Activated naive CD4-positive, alpha-beta T cell treated with anti-CD3 and anti-CD28 coated beads, Interleukin-2, amount 50 U/mL, for 24 hours (primary cell): ENCODE results near the gene C1orf105.
A peak's percentile ranks its signal among the peaks of the same experiment; 100 is the strongest.
"Not testable (repeated sequence)": the region's sequence is repeated elsewhere in the genome, so short reads cannot be mapped to it uniquely, and the experiment has no call there.

Experiments used
- H3K27ac Mint-ChIP-seq: one replicate; pipeline ENCODE4 v1.8.0; 2021; ENCODE audit warnings: mild to moderate bottlenecking, mixed read lengths
- H3K27me3 Mint-ChIP-seq: one replicate; pipeline ENCODE4 v1.8.0; 2021; ENCODE audit warnings: mixed read lengths
- H3K36me3 Mint-ChIP-seq: one replicate; pipeline ENCODE4 v1.8.0; 2021; ENCODE audit warnings: mixed read lengths
- H3K4me1 Mint-ChIP-seq: one replicate; pipeline ENCODE4 v1.8.0; 2021; ENCODE audit warnings: mixed read lengths
- H3K4me3 Mint-ChIP-seq: one replicate; pipeline ENCODE4 v1.8.0; 2021; ENCODE audit warnings: mild to moderate bottlenecking, mixed read lengths
- H3K9me3 Mint-ChIP-seq: one replicate; pipeline ENCODE4 v1.8.0; 2021; ENCODE audit warnings: mixed read lengths

C1orf105 gene, protein sequence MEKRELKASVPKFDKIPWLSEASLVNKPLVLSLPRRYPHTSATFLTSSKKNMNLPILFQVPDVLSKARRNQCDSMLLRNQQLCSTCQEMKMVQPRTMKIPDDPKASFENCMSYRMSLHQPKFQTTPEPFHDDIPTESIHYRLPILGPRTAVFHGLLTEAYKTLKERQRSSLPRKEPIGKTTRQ

DNA sequence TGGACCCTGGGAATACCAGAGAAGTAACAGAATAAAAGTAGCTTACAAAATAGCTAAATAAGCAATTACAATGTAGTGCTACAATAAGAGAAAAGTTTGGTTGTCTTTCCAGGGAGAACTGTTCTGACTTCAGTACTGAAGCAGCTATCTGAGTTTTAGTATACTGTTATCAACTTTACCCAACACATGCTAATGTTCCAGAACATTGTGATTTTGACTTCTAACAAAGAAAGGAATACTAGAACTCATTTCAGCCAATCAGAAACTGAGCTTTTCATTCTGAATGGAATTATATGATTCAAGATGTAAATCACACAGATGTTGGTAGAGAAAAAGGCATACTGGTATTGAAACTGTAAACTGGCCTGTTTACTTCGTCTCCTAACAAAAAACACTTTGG lies at the start of gene C1orf105:
Gene C1orf105, plus strand, starts transcription at position 301 of the 400 bp plus-strand sequence. CDS start 201 bp downstream, outside the sequence.
- Mint-ChIP-seq H3K27me3 (no peaks in the 10 kb centered on the region), H3K4me3 (no peak within 1 kb of the TSS), H3K9me3 (no peaks in the 10 kb centered on the region), H3K36me3 (peaks cover 5% of the 10 kb centered on the region), H3K4me1 (peaks cover 34% of the 10 kb centered on the region), H3K27ac (no peak within 1 kb of the TSS)

DNA sequence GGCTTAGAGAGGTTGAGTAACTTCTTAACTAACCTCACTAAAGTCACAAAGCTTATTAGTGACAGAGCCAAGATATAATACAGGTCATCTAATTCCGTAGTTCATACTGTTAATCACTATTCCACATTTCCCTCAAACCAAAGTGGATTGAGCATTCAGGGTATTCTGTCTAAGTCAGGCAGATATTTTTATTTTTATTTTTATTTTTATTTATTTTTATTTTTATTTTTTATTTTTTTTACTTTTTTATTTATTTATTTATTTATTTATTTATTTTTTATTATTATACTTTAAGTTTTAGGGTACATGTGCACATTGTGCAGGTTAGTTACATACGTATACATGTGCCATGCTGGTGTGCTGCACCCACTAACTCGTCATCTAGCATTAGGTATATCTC lies 48.8 kb upstream of the C1orf105 start:
- not testable (repeated sequence) for H3K36me3 Mint-ChIP-seq, H3K27me3 Mint-ChIP-seq, H3K9me3 Mint-ChIP-seq, H3K4me1 Mint-ChIP-seq, H3K4me3 Mint-ChIP-seq, H3K27ac Mint-ChIP-seq

DNA sequence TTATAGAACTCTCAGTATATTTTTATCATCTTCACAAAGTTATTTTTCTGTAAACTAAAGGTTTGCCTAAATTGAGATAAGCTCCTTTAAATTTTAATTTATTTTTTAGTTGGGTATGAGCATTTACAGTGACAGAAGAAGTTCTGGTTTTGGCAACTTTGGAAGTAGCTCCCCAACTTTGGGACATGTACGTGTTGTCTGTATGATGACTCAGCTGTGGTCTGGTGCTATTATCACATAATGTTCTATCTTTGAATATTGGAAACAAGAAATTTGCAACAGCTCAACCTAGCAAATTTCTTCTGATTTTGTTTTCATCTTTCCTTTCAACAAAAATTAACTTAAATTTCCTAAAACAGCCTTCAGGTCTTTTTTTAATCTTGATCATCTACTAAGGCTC lies 46.6 kb upstream of the C1orf105 start:
- Mint-ChIP-seq H3K27ac (no peak overlapping the region), H3K4me1 (peaks cover 15% of the 10 kb centered on the region), H3K36me3 (peaks cover 1% of the 10 kb centered on the region), H3K4me3 (no peak overlapping the region), H3K9me3 (no peaks in the 10 kb centered on the region), H3K27me3 (no peaks in the 10 kb centered on the region)

DNA sequence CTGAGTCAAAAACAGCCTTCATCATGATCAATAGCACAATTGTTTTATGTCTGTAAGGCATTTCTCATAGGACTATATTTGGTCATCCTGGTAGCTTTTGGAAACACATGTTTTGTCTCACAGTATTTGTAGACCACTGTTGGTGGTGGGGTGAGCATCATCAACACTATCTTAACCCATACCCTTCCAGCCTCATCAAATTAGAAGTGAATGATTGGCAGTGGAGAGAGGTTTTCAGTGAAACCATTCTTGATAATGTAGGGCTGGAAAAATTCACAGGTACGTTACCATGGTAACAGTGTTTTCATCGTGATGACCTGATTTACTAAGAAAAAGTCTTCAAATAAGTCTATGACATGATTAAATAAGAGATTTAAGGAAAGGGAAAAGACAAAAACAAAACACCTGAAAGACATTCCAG lies 45.3 kb upstream of the C1orf105 start:
- H3K36me3 Mint-ChIP-seq, result peaks cover 4% of the 10 kb centered on the region
- no peaks in the 10 kb centered on the region for H3K9me3 Mint-ChIP-seq
- H3K4me3 Mint-ChIP-seq, result peak overlapping the region; percentile 13
- H3K4me1 Mint-ChIP-seq, result peaks cover 26% of the 10 kb centered on the region
- no peaks in the 10 kb centered on the region for H3K27me3 Mint-ChIP-seq
- H3K27ac Mint-ChIP-seq, result no peak overlapping the region

DNA sequence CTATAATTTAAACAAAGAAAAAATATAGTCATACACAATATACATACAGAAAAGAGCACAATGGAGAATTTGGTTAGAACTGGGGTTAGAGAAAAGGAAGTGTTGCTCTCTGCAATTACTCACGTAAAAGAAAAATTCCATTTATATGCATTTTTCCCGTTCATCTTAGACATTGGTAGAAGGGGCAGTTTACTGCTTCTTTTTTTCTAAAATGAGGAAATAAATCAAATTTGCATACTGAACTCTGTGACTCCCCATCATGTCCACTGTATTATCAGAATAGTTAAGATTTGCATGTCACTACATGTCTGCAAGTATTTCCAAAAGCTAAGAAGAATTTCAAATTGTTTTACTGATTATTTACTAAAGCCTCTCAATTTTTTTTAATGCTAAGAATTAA lies 44.1 kb upstream of the C1orf105 start:
- no peak overlapping the region for H3K4me3 Mint-ChIP-seq
- no peaks in the 10 kb centered on the region for H3K27me3 Mint-ChIP-seq
- no peak overlapping the region for H3K27ac Mint-ChIP-seq
- H3K4me1 Mint-ChIP-seq, result peaks cover 38% of the 10 kb centered on the region
- H3K9me3 Mint-ChIP-seq, result no peaks in the 10 kb centered on the region
- H3K36me3 Mint-ChIP-seq, result peaks cover 4% of the 10 kb centered on the region

DNA sequence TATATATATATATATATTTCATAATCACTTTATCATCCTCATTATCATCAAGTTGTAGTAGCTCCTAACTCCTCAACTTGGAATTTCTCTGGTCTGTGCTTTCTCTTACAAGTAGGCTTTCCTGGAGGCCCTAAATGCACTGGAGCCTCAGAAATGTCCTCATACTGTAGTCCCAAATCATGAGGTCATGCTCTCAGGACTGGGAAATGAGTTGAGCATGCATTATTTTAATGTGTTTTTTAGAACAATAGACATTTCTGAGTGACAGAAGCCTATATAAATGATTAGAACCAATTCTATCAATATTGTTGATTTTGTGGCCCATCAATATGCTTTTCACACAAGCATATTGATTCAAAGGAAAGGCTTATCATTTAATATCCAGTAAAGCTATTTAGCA lies 42.9 kb upstream of the C1orf105 start:
- Mint-ChIP-seq H3K27me3 (no peaks in the 10 kb centered on the region), H3K4me1 (peaks cover 49% of the 10 kb centered on the region), H3K27ac (no peak overlapping the region), H3K4me3 (no peak overlapping the region), H3K9me3 (no peaks in the 10 kb centered on the region), H3K36me3 (peaks cover 4% of the 10 kb centered on the region)

DNA sequence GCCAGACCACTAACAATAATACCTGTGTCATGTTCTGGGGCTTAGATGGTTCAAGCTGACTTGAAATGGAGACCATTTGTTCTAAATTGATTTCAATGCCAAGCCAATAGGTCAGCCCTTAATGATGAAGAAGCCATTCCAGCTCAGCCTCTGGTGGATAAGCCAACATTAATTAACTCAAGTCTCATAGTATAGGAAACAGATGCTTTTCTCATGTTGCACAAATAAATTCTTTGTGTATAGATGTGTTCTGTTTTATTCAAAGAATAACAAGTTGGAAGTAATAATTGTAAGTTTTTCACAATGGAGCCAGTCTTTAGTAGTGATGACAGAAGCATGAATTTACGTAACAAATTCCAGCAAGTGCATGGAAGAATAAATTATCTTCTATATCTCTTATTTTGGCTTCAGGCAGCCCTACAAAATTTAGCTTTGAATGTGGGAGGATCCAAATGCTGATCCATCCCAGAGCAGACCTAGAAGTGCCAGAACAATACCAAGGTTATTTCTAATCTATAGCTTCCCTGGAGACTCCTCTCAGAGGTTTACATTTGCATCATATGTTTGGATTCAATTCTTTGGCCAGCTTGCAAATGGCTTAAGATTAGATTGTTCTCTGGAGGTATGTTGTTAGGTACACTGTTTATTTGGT lies 42.2 kb upstream of the C1orf105 start:
- H3K27ac Mint-ChIP-seq, result no peak overlapping the region

DNA sequence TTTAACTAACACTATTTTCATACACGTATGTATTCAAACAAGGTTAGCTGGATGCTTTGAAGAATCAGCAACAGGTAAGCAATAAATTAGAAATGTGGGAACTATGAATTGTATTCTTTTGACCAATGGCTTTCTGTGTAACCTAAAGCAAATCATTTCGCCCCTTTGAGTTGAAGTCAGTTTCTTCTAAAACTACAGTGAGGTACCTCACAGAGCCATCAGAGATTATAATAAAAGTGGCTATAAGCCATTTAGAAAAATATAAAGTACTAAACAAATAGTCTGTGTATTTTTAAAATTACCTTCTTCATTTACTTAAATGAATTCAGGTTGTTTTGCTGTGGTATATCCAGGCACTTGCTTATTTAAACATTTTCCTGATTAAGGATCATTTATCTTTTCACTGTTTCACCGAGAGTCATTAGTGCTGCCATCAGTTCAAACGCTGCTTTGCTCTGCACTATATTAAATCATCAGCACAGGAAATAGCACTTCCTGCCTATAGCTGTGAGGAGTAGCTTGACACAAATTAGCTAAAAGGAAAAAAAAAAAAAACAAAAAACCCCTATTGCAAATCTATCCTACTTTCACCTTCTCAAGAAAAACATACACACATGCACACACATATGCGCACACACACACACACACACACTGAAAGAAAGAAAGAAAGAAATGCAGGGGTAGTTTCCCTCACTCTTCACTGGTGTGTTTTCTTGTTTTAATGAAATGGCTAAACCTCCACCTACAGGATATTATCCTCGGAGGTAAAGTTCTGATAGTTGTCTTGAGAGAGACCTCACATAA lies 39.8 kb upstream of the C1orf105 start:
- H3K4me3 Mint-ChIP-seq, result peak overlapping the region; percentile 69

More for the DNA sequence above, 42.2 kb upstream of the C1orf105 start:
- H3K9me3 Mint-ChIP-seq, result no peaks in the 10 kb centered on the region
- H3K4me1 Mint-ChIP-seq, result peaks cover 52% of the 10 kb centered on the region
- no peak overlapping the region for H3K4me3 Mint-ChIP-seq
- no peaks in the 10 kb centered on the region for H3K27me3 Mint-ChIP-seq
- H3K36me3 Mint-ChIP-seq, result peaks cover 4% of the 10 kb centered on the region

DNA sequence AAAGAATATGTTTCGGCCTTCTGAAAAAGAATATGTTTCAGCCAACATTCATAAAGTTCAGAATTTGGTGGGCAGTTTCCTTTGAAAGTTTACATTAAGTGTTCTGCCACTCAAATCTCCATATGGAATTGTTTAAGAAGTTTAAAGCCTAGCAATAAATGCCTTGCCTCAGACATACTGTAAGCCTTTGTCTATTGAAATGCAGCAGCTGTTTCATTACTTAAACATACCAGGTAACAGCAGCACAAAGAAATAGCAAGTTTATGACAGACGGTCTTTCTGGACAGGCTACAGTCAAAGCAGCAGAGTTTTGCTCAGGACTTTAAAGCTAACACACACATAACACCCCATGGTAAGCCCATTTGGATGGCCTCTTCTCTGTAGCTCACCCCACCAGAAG lies 38.5 kb upstream of the C1orf105 start:
- Mint-ChIP-seq H3K27ac (peak overlapping the region; percentile 74), H3K4me3 (peak overlapping the region; percentile 33), H3K4me1 (peaks cover 41% of the 10 kb centered on the region), H3K9me3 (no peaks in the 10 kb centered on the region), H3K27me3 (no peaks in the 10 kb centered on the region), H3K36me3 (peaks cover 4% of the 10 kb centered on the region)

More for the DNA sequence above, 39.8 kb upstream of the C1orf105 start:
- H3K36me3 Mint-ChIP-seq, result peaks cover 4% of the 10 kb centered on the region
- H3K27ac Mint-ChIP-seq, result peak overlapping the region; percentile 93
- H3K27me3 Mint-ChIP-seq, result no peaks in the 10 kb centered on the region
- peaks cover 48% of the 10 kb centered on the region for H3K4me1 Mint-ChIP-seq
- no peaks in the 10 kb centered on the region for H3K9me3 Mint-ChIP-seq

DNA sequence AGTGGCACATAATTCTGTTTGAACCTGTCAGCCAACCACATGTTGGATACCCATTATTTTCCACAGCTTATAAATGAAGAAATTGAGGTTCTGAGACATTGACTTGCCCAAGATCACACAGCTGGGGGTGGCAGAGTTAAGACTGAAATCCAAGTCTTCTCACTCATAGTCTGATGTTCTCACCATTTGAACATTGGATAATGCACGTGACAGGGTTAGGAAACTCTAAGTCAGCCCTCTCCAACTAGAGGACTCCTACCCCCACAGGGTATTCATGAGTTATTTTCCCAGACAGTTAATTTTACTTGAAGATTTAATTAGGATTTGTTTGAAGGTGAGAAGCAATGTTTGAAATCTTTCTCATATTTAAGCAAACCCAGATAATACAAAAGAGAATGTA lies 38.1 kb upstream of the C1orf105 start:
- Mint-ChIP-seq H3K27ac (no peak overlapping the region), H3K4me3 (no peak overlapping the region), H3K9me3 (no peaks in the 10 kb centered on the region), H3K27me3 (no peaks in the 10 kb centered on the region), H3K36me3 (peaks cover 4% of the 10 kb centered on the region), H3K4me1 (peaks cover 41% of the 10 kb centered on the region)

DNA sequence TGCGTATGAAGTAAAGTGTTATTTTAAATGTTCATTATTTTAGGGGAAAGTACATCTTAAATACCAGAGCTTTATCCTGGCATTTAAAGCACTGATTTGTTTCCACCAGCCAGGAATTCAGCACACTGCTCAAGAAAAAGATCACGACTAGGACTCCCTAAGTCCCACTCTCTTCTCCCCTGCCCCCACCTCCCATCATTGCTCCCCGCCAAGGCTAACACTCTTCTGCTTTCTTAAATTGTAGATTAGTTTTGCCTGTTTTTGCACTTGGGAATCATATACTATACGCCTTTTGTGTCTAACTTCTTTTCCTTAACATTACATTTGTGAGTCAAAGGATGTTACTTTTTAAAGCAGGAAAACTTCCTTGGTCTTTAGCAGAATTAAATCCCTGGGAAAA lies 37.5 kb upstream of the C1orf105 start:
- peaks cover 4% of the 10 kb centered on the region for H3K36me3 Mint-ChIP-seq
- H3K4me1 Mint-ChIP-seq, result peaks cover 41% of the 10 kb centered on the region
- H3K27me3 Mint-ChIP-seq, result no peaks in the 10 kb centered on the region
- no peaks in the 10 kb centered on the region for H3K9me3 Mint-ChIP-seq
- no peak overlapping the region for H3K27ac Mint-ChIP-seq
- no peak overlapping the region for H3K4me3 Mint-ChIP-seq

DNA sequence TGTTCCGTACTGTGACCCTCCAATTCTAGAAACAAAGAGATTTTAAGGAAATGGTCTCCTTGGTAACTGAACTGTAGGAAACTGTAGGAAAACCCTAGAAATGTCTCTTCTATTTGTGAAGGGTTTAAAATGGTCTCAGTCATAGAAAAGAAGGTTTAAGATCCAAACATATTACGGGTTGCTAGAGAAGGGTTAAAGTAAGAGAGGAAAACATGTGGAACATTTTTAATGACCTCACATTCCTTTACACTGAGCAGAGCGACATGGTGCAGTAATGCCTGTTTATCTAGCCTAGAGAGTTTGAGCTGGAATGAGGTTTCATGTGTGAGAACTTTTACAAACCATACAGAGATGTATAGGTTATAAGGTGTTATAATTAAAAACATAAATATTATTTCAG lies 36.9 kb upstream of the C1orf105 start:
- peaks cover 4% of the 10 kb centered on the region for H3K36me3 Mint-ChIP-seq
- no peaks in the 10 kb centered on the region for H3K27me3 Mint-ChIP-seq
- H3K4me1 Mint-ChIP-seq, result peaks cover 40% of the 10 kb centered on the region
- H3K4me3 Mint-ChIP-seq, result no peak overlapping the region
- H3K27ac Mint-ChIP-seq, result no peak overlapping the region
- H3K9me3 Mint-ChIP-seq, result no peaks in the 10 kb centered on the region

DNA sequence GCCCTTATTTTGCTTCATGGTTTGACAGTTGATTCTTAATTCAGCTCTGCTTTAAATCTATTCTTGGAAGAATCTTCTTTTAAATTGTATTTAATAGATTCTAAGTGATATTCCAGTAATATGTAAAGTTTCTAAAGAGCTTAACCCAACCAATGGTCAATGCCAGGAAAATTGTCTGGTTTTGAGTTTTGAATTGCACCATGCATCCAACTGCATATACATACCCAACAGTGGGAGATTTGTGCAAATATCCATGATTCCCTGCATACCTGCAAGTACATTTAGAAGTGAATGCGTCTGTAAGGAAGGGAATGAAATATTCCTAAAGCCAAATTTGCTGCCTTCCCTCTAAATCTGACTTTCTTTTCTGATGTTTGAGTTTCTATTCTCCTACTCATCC lies 35.8 kb upstream of the C1orf105 start:
- peaks cover 2% of the 10 kb centered on the region for H3K36me3 Mint-ChIP-seq
- H3K27ac Mint-ChIP-seq, result no peak overlapping the region
- H3K4me1 Mint-ChIP-seq, result peaks cover 31% of the 10 kb centered on the region
- no peak overlapping the region for H3K4me3 Mint-ChIP-seq
- no peaks in the 10 kb centered on the region for H3K27me3 Mint-ChIP-seq
- H3K9me3 Mint-ChIP-seq, result no peaks in the 10 kb centered on the region

DNA sequence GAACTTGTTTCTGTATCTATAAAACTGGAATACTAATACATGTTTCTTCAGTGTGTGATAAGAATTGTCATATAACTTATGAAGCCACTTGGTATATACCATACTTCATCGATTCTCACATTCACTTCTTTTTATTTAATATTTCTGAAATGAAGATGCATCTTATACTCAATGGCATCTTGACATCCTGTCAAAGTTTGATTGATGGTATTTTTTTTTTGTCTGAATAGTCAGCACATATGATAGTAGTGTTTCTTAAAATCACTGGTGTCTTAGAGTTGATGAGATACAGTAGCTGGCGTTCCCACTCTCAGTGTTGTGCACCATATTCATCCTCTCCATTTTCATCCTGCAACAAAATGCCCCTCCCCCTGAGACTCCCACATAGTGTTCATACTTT lies 34.4 kb upstream of the C1orf105 start:
- no peak overlapping the region for H3K4me3 Mint-ChIP-seq
- no peaks in the 10 kb centered on the region for H3K9me3 Mint-ChIP-seq
- H3K36me3 Mint-ChIP-seq, result peaks cover 2% of the 10 kb centered on the region
- H3K27me3 Mint-ChIP-seq, result no peaks in the 10 kb centered on the region
- peaks cover 25% of the 10 kb centered on the region for H3K4me1 Mint-ChIP-seq
- no peak overlapping the region for H3K27ac Mint-ChIP-seq

DNA sequence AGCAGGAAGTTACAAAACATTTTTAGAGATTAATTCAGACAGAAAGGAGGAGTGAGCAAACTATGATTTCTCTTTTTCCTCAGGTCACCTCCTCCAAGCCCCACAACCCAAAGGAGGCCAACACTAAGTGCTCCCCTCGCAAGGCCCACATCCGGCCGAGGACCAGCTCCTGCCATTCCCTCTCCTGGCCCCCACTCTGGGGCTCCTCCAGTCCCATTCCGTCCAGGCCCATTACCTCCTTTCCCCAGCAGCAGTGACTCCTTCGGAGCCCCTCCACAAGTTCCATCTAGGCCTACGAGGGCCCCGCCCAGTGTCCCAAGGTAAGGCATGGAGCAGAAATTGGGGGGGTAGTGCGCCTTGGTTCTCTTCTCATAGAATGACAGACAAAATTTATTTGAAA lies 32.0 kb upstream of the C1orf105 start:
- H3K9me3 Mint-ChIP-seq, result peaks cover 4% of the 10 kb centered on the region
- peaks cover 22% of the 10 kb centered on the region for H3K4me1 Mint-ChIP-seq
- H3K27ac Mint-ChIP-seq, result no peak overlapping the region
- peaks cover 2% of the 10 kb centered on the region for H3K36me3 Mint-ChIP-seq
- H3K27me3 Mint-ChIP-seq, result no peaks in the 10 kb centered on the region
- no peak overlapping the region for H3K4me3 Mint-ChIP-seq

DNA sequence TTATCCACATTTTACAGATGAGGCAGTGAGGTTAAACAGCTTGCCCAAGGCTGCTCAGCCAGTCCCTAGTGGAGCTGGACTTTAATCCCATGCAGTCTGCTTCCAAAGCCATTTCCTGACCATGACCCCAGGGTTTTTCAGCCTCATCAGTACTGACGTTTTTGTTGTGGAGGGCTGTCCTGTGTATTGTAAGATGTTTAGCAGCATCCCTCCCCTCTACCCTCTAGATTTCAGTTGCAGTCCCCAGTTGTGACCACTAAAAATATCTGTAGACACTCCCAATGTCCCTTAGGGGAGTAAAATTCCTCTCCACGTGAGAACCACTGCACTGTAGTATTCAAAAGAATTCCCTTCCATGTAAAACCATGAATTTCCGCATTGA lies 30.2 kb upstream of the C1orf105 start:
- Mint-ChIP-seq H3K9me3 (peaks cover 4% of the 10 kb centered on the region), H3K4me1 (peaks cover 40% of the 10 kb centered on the region), H3K27ac (no peak overlapping the region), H3K27me3 (no peaks in the 10 kb centered on the region), H3K36me3 (peaks cover 2% of the 10 kb centered on the region), H3K4me3 (no peak overlapping the region)
